ENCODE measurements around the gene CLDND2.

GRCh38 chr19:51339687-51340656 is 28.8 kb downstream of the CLDND2 start:
- TF ChIP-seq, protein P1, sequence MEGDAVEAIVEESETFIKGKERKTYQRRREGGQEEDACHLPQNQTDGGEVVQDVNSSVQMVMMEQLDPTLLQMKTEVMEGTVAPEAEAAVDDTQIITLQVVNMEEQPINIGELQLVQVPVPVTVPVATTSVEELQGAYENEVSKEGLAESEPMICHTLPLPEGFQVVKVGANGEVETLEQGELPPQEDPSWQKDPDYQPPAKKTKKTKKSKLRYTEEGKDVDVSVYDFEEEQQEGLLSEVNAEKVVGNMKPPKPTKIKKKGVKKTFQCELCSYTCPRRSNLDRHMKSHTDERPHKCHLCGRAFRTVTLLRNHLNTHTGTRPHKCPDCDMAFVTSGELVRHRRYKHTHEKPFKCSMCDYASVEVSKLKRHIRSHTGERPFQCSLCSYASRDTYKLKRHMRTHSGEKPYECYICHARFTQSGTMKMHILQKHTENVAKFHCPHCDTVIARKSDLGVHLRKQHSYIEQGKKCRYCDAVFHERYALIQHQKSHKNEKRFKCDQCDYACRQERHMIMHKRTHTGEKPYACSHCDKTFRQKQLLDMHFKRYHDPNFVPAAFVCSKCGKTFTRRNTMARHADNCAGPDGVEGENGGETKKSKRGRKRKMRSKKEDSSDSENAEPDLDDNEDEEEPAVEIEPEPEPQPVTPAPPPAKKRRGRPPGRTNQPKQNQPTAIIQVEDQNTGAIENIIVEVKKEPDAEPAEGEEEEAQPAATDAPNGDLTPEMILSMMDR (IDR thresholded peaks at IDR 0.05) = peak in 4 of 6 experiments; percentile 52 to 65 (median 60)
- peak in 2 of 4 donors; percentile 45 to 64 for TF ChIP-seq POLR2A (IDR thresholded peaks at IDR 0.05)

Data from esophagus squamous epithelium (tissue), 4 donors.